Suprapubic skin (tissue), 4 donors: ENCODE data around the gene TSC22D1. TPM values are rescaled to one million over a fixed set of nuclear protein-coding genes. Genes with fewer than 3 reads are reported as not detected.
"Not testable (repeated sequence)": the region's sequence is repeated elsewhere in the genome, so short reads cannot be mapped to it uniquely, and the experiment has no call there.

Source experiments
- DNase-seq, 2 donors: peaks; one replicate each; pipeline ENCODE4 v3.0.0-alpha.2; 2019; ENCODE audit warnings: low spot score in 2 of 2
- H3K27ac ChIP-seq: fragments of 200-600 bp; sonication (generic); one replicate; pipeline ENCODE4 v1.5.1; 2019
- H3K27me3 ChIP-seq: fragments of 200-600 bp; sonication (generic); one replicate; pipeline ENCODE4 v1.5.1; 2019
- H3K36me3 ChIP-seq: fragments of 200-600 bp; sonication (generic); one replicate; pipeline ENCODE4 v1.5.1; 2019
- H3K4me1 ChIP-seq: fragments of 200-600 bp; sonication (generic); one replicate; pipeline ENCODE4 v1.5.1; 2019
- H3K4me3 ChIP-seq: fragments of 200-600 bp; sonication (generic); one replicate; pipeline ENCODE4 v1.5.1; 2019; ENCODE audit warnings: mild to moderate bottlenecking
- H3K9me3 ChIP-seq: fragments of 200-600 bp; sonication (generic); one replicate; pipeline ENCODE4 v1.5.1; 2019
- CTCF ChIP-seq, 2 donors: fragments of 200-600 bp in 1 of 2; fragments of 450-650 bp in 1 of 2; sonication (generic) in 1 of 2; IDR thresholded peaks; one replicate each; pipeline ENCODE4 v1.5.1; 2016 to 2019; ENCODE audit warnings: antibody characterized with exemption in 2 of 2, mild to moderate bottlenecking in 1 of 2, moderate library complexity in 1 of 2
- EP300 ChIP-seq: sonication (generic); formaldehyde crosslinking; IDR thresholded peaks from one replicate; pipeline ENCODE4 v1.6.1; 2017; ENCODE audit warnings: antibody characterized with exemption
- POLR2A ChIP-seq, 2 donors: fragments of 450-650 bp; IDR thresholded peaks; one replicate each; pipeline ENCODE4 v1.6.1; 2017; ENCODE audit warnings: antibody characterized with exemption in 2 of 2, mild to moderate bottlenecking in 2 of 2, moderate library complexity in 2 of 2
- POLR2AphosphoS5 ChIP-seq, 3 donors: sonication (generic); formaldehyde crosslinking; IDR thresholded peaks; one replicate each; pipeline ENCODE4 v1.6.1; 2017; ENCODE audit warnings: antibody characterized with exemption in 3 of 3
- WGBS: methylation state at CpG from one replicate; pipeline ENCODE4 v1.1.5; 2018; 5-methylcytosine and 5-hydroxymethylcytosine counted together
- total RNA-seq, 4 donors: library from RNA; depleted of rRNA; stranded (reverse); fragments of >200 nt; gene quantifications; one replicate each; pipeline ENCODE4 v1.1.0, GENCODE V29; 2016

Gene TSC22D1
- total RNA-seq, 4 donors from 2014 or later = 70.3 to 135 (median 92.1) TPM

- no peak for DNase-seq
- Histone ChIP-seq H3K27ac (no peak overlapping the region), H3K27me3 (no peaks in the 10 kb centered on the region), H3K4me1 (peaks cover 3% of the 10 kb centered on the region), H3K36me3 (no peaks in the 10 kb centered on the region), H3K9me3 (no peaks in the 10 kb centered on the region), H3K4me3 (no peak overlapping the region)
- TF ChIP-seq POLR2AphosphoS5 (IDR thresholded peaks at IDR 0.05) = no peak
- no peak for TF ChIP-seq POLR2A (IDR thresholded peaks at IDR 0.05)
- TF ChIP-seq CTCF (IDR thresholded peaks at IDR 0.05) = no peak
- TF ChIP-seq EP300 = no peak
These were observed 9.5 kb downstream of the TSC22D1 start for GRCh38 chr13:44566601-44567000.

- Histone ChIP-seq H3K4me1 (peaks cover 3% of the 10 kb centered on the region), H3K27me3 (no peaks in the 10 kb centered on the region), H3K36me3 (no peaks in the 10 kb centered on the region), H3K27ac (no peak overlapping the region), H3K9me3 (no peaks in the 10 kb centered on the region), H3K4me3 (no peak overlapping the region)
- no peak for TF ChIP-seq CTCF (IDR thresholded peaks at IDR 0.05)
- no peak for TF ChIP-seq POLR2A (IDR thresholded peaks at IDR 0.05)
- no peak for TF ChIP-seq POLR2AphosphoS5 (IDR thresholded peaks at IDR 0.05)
- no peak for TF ChIP-seq EP300
- DNase-seq = no peak
- WGBS = 92% methylated on average over 3 of the region's 3 CpGs
These were observed 10.2 kb downstream of the TSC22D1 start for GRCh38 chr13:44565881-44566280.

GRCh38 chr13:44564936-44565335, 11.2 kb downstream of the TSC22D1 start:
- 93% methylated on average over 2 of the region's 2 CpGs for WGBS
- H3K27me3 ChIP-seq = no peaks in the 10 kb centered on the region
- H3K36me3 ChIP-seq = no peaks in the 10 kb centered on the region
- H3K4me1 ChIP-seq = peaks cover 3% of the 10 kb centered on the region
- no peaks in the 10 kb centered on the region for H3K9me3 ChIP-seq
- no peak overlapping the region for H3K27ac ChIP-seq
- no peak for DNase-seq
- TF ChIP-seq POLR2AphosphoS5 (IDR thresholded peaks at IDR 0.05) (no peak), POLR2A (IDR thresholded peaks at IDR 0.05) (no peak), EP300 (no peak)
- no peak overlapping the region for H3K4me3 ChIP-seq

GRCh38 chr13:44562853-44563252, 13.3 kb downstream of the TSC22D1 start:
- WGBS = 91% methylated on average over 6 of the region's 6 CpGs
- H3K27me3 ChIP-seq, H3K4me1 ChIP-seq, H3K4me3 ChIP-seq, DNase-seq, H3K9me3 ChIP-seq, H3K27ac ChIP-seq, H3K36me3 ChIP-seq: not testable (repeated sequence)

- Histone ChIP-seq H3K27me3 (no peaks in the 10 kb centered on the region), H3K36me3 (peaks cover 5% of the 10 kb centered on the region), H3K4me1 (no peaks in the 10 kb centered on the region), H3K9me3 (no peaks in the 10 kb centered on the region), H3K4me3 (no peak overlapping the region), H3K27ac (no peak overlapping the region)
- TF ChIP-seq CTCF (IDR thresholded peaks at IDR 0.05) (no peak), POLR2A (IDR thresholded peaks at IDR 0.05) (no peak), POLR2AphosphoS5 (IDR thresholded peaks at IDR 0.05) (no peak), EP300 (no peak)
- DNase-seq = no peak
- WGBS = 96% methylated on average over 2 of the region's 2 CpGs
These were observed 14.8 kb downstream of the TSC22D1 start for GRCh38 chr13:44561351-44561750.

GRCh38 chr13:44557986-44558385, 18.1 kb downstream of the TSC22D1 start:
- TF ChIP-seq POLR2A (IDR thresholded peaks at IDR 0.05) (no peak), POLR2AphosphoS5 (IDR thresholded peaks at IDR 0.05) (no peak), CTCF (IDR thresholded peaks at IDR 0.05) (no peak), EP300 (no peak)
- Histone ChIP-seq H3K27ac (no peak overlapping the region), H3K36me3 (peaks cover 5% of the 10 kb centered on the region), H3K4me1 (no peaks in the 10 kb centered on the region), H3K4me3 (no peak overlapping the region), H3K9me3 (no peaks in the 10 kb centered on the region), H3K27me3 (no peaks in the 10 kb centered on the region)
- 88% methylated on average over 2 of the region's 2 CpGs for WGBS
- no peak for DNase-seq
